Ovary (tissue), 3 donors: ENCODE measurements around the gene KIF21A.

Source experiments
- CTCF ChIP-seq, 3 donors: fragments of 450-650 bp in 2 of 3; fragments of 200-600 bp in 1 of 3; IDR thresholded peaks; one replicate each; pipeline versions ENCODE4 v1.5.1 to v1.8.0; 2016 to 2022; ENCODE audit warnings: antibody characterized with exemption in 3 of 3, mild to moderate bottlenecking in 1 of 3
- POLR2A ChIP-seq: fragments of 450-650 bp; IDR thresholded peaks from one replicate; pipeline ENCODE4 v1.6.1; 2017; ENCODE audit warnings: antibody characterized with exemption, mild to moderate bottlenecking, moderate library complexity
- donor health status: DM: no; HTN: no; CAD: no.

- TF ChIP-seq POLR2A = no peak
- no peak for TF ChIP-seq CTCF (IDR thresholded peaks at IDR 0.05)
Observed at GRCh38 chr12:39277416-39277815, 165.5 kb downstream of the KIF21A start.
